Stimulated activated CD4-positive, alpha-beta T cell treated with anti-CD3 and anti-CD28 coated beads, Interleukin-15, amount 100 ng/mL, for 1 hour (primary cell): Measurements from ENCODE around the gene ITGA11.

Source experiments
- DNase-seq, 2 donors: peaks; one replicate each; pipeline ENCODE4 v3.0.0-alpha.2; 2020; ENCODE audit warnings: low read depth in 1 of 2, low spot score in 1 of 2

Gene ITGA11

GRCh38 chr15:68391121-68391520, 40.8 kb downstream of the ITGA11 start:
- DNase-seq, result no peak

GRCh38 chr15:68389936-68390817, 41.8 kb downstream of the ITGA11 start:
- no peak for DNase-seq

GRCh38 chr15:68389041-68389930, 42.7 kb downstream of the ITGA11 start:
- no peak for DNase-seq

- no peak for DNase-seq
Measured at GRCh38 chr15:68387381-68388143, 44.4 kb downstream of the ITGA11 start.

GRCh38 chr15:68386587-68387288, 45.2 kb downstream of the ITGA11 start:
- no peak for DNase-seq

GRCh38 chr15:68385671-68386586, 46.0 kb downstream of the ITGA11 start:
- no peak for DNase-seq

GRCh38 chr15:68385240-68385561, 46.8 kb downstream of the ITGA11 start:
- no peak for DNase-seq

- DNase-seq, result no peak
Measured at GRCh38 chr15:68384451-68385239, 47.3 kb downstream of the ITGA11 start.

GRCh38 chr15:68383161-68384074, 48.5 kb downstream of the ITGA11 start:
- DNase-seq, result no peak

GRCh38 chr15:68382286-68383007, 49.5 kb downstream of the ITGA11 start:
- DNase-seq, result no peak

- no peak for DNase-seq
Measured at GRCh38 chr15:68380456-68380855, 51.5 kb downstream of the ITGA11 start.

GRCh38 chr15:68379759-68380290, 52.1 kb downstream of the ITGA11 start:
- DNase-seq, result no peak

- DNase-seq, result no peak
Measured at GRCh38 chr15:68379058-68379758, 52.8 kb downstream of the ITGA11 start.

GRCh38 chr15:68378595-68378994, 53.4 kb downstream of the ITGA11 start:
- DNase-seq, result no peak

GRCh38 chr15:68377766-68378165, 54.2 kb downstream of the ITGA11 start:
- no peak for DNase-seq

GRCh38 chr15:68376447-68377060, 55.4 kb downstream of the ITGA11 start:
- DNase-seq, result no peak
